Measurements from ENCODE around the gene DES. TPM values are rescaled to one million over a fixed set of nuclear protein-coding genes. Genes with fewer than 3 reads are reported as not detected.

The DES gene
- total and polyA plus RNA-seq, 2 experiments from 2014 or later: 1.3 to 2.0 TPM

DNA sequence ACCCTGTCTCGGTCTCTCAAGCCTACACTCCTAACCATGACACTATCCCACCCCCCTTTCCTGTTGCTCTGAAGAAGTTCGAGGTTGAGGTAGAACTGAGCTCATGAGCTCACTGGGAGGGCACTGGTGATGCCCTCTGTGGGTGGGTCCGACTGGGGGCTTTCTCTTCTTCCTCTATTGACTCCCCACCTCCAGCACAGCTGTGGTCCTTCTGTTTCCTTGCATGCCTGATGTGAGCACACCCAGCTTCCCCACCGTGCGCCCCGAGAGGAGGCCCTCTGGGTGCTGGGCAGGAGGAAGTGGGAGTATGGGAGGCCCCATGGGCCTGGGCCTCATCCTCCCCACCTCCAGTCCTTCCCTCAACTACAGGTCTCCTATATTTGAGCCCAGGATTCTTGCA, 37.4 kb downstream of the DES start:
- Histone ChIP-seq H3K4me1 (ENCODE audit: insufficient read depth) (peaks cover 16% of the 10 kb centered on the region), H4K20me1 (replicated peaks; ENCODE audit: insufficient read depth) (no peaks in the 10 kb centered on the region), H3K79me2 (replicated peaks; ENCODE audit: insufficient read depth) (no peaks in the 10 kb centered on the region), H3K27me3 (ENCODE audit: insufficient read depth) (no peaks in the 10 kb centered on the region), H2AFZ (no peak overlapping the region), H3K27ac (ENCODE audit: low read depth) (no peak overlapping the region), H3K9me2 (ENCODE audit: insufficient read depth) (no peaks in the 10 kb centered on the region), H3K36me3 (ENCODE audit: insufficient read depth) (no peaks in the 10 kb centered on the region), H3F3A (replicated peaks; ENCODE audit: low read depth) (peaks cover 5% of the 10 kb centered on the region; the same call in 1 of the 2 replicates), H3K4me2 (no peak overlapping the region), H3K4me3 (no peak overlapping the region)
- ATAC-seq (no peak), DNase-seq (ENCODE audit: low spot score) (no peak)
- H3K9me3 Mint-ChIP-seq: no peaks in the 10 kb centered on the region
- no peaks in the 10 kb centered on the region; the same call in 2 of the 3 replicates for H3K36me3 Mint-ChIP-seq (ENCODE audit: low read depth)
- H3K4me3 Mint-ChIP-seq: no peak overlapping the region
- TF ChIP-seq, protein P1, sequence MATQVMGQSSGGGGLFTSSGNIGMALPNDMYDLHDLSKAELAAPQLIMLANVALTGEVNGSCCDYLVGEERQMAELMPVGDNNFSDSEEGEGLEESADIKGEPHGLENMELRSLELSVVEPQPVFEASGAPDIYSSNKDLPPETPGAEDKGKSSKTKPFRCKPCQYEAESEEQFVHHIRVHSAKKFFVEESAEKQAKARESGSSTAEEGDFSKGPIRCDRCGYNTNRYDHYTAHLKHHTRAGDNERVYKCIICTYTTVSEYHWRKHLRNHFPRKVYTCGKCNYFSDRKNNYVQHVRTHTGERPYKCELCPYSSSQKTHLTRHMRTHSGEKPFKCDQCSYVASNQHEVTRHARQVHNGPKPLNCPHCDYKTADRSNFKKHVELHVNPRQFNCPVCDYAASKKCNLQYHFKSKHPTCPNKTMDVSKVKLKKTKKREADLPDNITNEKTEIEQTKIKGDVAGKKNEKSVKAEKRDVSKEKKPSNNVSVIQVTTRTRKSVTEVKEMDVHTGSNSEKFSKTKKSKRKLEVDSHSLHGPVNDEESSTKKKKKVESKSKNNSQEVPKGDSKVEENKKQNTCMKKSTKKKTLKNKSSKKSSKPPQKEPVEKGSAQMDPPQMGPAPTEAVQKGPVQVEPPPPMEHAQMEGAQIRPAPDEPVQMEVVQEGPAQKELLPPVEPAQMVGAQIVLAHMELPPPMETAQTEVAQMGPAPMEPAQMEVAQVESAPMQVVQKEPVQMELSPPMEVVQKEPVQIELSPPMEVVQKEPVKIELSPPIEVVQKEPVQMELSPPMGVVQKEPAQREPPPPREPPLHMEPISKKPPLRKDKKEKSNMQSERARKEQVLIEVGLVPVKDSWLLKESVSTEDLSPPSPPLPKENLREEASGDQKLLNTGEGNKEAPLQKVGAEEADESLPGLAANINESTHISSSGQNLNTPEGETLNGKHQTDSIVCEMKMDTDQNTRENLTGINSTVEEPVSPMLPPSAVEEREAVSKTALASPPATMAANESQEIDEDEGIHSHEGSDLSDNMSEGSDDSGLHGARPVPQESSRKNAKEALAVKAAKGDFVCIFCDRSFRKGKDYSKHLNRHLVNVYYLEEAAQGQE (IDR thresholded peaks at IDR 0.05; ENCODE audit: unreplicated experiment): no peak
- TF ChIP-seq NANOG (IDR thresholded peaks at IDR 0.05; ENCODE audit: borderline replicate concordance): no peak
- no peak for TF ChIP-seq EZH2phosphoT487 (IDR thresholded peaks at IDR 0.05; ENCODE audit: unreplicated experiment)
- TF ChIP-seq POLR2AphosphoS5 (IDR thresholded peaks at IDR 0.05; ENCODE audit: low read depth): no peak
- no peak for TF ChIP-seq EZH2 (IDR thresholded peaks at IDR 0.05; ENCODE audit: low read depth, unreplicated experiment)
- TF ChIP-seq ZNF331 (CRISPR knock-in tag; IDR thresholded peaks at IDR 0.05; ENCODE audit: low read depth): no peak
- TF ChIP-seq, protein P2, sequence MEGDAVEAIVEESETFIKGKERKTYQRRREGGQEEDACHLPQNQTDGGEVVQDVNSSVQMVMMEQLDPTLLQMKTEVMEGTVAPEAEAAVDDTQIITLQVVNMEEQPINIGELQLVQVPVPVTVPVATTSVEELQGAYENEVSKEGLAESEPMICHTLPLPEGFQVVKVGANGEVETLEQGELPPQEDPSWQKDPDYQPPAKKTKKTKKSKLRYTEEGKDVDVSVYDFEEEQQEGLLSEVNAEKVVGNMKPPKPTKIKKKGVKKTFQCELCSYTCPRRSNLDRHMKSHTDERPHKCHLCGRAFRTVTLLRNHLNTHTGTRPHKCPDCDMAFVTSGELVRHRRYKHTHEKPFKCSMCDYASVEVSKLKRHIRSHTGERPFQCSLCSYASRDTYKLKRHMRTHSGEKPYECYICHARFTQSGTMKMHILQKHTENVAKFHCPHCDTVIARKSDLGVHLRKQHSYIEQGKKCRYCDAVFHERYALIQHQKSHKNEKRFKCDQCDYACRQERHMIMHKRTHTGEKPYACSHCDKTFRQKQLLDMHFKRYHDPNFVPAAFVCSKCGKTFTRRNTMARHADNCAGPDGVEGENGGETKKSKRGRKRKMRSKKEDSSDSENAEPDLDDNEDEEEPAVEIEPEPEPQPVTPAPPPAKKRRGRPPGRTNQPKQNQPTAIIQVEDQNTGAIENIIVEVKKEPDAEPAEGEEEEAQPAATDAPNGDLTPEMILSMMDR (conservative IDR thresholded peaks at IDR 0.05; ENCODE audit: low read depth in 2 of 2): no peak
- TF ChIP-seq, protein P3, sequence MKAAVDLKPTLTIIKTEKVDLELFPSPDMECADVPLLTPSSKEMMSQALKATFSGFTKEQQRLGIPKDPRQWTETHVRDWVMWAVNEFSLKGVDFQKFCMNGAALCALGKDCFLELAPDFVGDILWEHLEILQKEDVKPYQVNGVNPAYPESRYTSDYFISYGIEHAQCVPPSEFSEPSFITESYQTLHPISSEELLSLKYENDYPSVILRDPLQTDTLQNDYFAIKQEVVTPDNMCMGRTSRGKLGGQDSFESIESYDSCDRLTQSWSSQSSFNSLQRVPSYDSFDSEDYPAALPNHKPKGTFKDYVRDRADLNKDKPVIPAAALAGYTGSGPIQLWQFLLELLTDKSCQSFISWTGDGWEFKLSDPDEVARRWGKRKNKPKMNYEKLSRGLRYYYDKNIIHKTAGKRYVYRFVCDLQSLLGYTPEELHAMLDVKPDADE (IDR thresholded peaks at IDR 0.05): no peak
- TF ChIP-seq ZNF114 (CRISPR knock-in tag; IDR thresholded peaks at IDR 0.05): no peak
- TF ChIP-seq, protein P4, sequence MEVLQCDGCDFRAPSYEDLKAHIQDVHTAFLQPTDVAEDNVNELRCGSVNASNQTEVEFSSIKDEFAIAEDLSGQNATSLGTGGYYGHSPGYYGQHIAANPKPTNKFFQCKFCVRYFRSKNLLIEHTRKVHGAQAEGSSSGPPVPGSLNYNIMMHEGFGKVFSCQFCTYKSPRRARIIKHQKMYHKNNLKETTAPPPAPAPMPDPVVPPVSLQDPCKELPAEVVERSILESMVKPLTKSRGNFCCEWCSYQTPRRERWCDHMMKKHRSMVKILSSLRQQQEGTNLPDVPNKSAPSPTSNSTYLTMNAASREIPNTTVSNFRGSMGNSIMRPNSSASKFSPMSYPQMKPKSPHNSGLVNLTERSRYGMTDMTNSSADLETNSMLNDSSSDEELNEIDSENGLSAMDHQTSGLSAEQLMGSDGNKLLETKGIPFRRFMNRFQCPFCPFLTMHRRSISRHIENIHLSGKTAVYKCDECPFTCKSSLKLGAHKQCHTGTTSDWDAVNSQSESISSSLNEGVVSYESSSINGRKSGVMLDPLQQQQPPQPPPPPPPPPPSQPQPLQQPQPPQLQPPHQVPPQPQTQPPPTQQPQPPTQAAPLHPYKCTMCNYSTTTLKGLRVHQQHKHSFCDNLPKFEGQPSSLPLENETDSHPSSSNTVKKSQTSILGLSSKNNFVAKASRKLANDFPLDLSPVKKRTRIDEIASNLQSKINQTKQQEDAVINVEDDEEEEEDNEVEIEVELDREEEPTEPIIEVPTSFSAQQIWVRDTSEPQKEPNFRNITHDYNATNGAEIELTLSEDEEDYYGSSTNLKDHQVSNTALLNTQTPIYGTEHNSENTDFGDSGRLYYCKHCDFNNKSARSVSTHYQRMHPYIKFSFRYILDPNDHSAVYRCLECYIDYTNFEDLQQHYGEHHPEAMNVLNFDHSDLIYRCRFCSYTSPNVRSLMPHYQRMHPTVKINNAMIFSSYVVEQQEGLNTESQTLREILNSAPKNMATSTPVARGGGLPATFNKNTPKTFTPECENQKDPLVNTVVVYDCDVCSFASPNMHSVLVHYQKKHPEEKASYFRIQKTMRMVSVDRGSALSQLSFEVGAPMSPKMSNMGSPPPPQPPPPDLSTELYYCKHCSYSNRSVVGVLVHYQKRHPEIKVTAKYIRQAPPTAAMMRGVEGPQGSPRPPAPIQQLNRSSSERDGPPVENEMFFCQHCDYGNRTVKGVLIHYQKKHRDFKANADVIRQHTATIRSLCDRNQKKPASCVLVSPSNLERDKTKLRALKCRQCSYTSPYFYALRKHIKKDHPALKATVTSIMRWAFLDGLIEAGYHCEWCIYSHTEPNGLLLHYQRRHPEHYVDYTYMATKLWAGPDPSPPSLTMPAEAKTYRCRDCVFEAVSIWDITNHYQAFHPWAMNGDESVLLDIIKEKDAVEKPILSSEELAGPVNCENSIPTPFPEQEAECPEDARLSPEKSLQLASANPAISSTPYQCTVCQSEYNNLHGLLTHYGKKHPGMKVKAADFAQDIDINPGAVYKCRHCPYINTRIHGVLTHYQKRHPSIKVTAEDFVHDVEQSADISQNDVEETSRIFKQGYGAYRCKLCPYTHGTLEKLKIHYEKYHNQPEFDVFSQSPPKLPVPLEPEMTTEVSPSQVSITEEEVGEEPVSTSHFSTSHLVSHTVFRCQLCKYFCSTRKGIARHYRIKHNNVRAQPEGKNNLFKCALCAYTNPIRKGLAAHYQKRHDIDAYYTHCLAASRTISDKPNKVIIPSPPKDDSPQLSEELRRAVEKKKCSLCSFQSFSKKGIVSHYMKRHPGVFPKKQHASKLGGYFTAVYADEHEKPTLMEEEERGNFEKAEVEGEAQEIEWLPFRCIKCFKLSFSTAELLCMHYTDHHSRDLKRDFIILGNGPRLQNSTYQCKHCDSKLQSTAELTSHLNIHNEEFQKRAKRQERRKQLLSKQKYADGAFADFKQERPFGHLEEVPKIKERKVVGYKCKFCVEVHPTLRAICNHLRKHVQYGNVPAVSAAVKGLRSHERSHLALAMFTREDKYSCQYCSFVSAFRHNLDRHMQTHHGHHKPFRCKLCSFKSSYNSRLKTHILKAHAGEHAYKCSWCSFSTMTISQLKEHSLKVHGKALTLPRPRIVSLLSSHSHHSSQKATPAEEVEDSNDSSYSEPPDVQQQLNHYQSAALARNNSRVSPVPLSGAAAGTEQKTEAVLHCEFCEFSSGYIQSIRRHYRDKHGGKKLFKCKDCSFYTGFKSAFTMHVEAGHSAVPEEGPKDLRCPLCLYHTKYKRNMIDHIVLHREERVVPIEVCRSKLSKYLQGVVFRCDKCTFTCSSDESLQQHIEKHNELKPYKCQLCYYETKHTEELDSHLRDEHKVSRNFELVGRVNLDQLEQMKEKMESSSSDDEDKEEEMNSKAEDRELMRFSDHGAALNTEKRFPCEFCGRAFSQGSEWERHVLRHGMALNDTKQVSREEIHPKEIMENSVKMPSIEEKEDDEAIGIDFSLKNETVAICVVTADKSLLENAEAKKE (CRISPR knock-in tag; IDR thresholded peaks at IDR 0.05): no peak
- no peak for TF ChIP-seq CREB1 (CRISPR knock-in tag; IDR thresholded peaks at IDR 0.05; ENCODE audit: low read depth)
- TF ChIP-seq JUNB (IDR thresholded peaks at IDR 0.05; ENCODE audit: unreplicated experiment): no peak
- TF ChIP-seq STAT1 (IDR thresholded peaks at IDR 0.05; ENCODE audit: unreplicated experiment): no peak
- H3K27me3 Mint-ChIP-seq (ENCODE audit: insufficient read depth, low read depth, poor library complexity): peaks cover 17% of the 10 kb centered on the region
- peaks cover 40% of the 10 kb centered on the region for H3K4me1 Mint-ChIP-seq
- no peak overlapping the region; the same call in 1 of the 2 replicates for H3K27ac Mint-ChIP-seq
